ENCODE measurements around the gene SERF1A. TPM values are rescaled to one million over a fixed set of nuclear protein-coding genes. Genes with fewer than 3 reads are reported as not detected.

The SERF1A gene
- 0.22 to 3.6 TPM (median 0.95 TPM) in 5 replicates for total RNA-seq (2022; extraction: Qiagen RNA extraction)

DNA sequence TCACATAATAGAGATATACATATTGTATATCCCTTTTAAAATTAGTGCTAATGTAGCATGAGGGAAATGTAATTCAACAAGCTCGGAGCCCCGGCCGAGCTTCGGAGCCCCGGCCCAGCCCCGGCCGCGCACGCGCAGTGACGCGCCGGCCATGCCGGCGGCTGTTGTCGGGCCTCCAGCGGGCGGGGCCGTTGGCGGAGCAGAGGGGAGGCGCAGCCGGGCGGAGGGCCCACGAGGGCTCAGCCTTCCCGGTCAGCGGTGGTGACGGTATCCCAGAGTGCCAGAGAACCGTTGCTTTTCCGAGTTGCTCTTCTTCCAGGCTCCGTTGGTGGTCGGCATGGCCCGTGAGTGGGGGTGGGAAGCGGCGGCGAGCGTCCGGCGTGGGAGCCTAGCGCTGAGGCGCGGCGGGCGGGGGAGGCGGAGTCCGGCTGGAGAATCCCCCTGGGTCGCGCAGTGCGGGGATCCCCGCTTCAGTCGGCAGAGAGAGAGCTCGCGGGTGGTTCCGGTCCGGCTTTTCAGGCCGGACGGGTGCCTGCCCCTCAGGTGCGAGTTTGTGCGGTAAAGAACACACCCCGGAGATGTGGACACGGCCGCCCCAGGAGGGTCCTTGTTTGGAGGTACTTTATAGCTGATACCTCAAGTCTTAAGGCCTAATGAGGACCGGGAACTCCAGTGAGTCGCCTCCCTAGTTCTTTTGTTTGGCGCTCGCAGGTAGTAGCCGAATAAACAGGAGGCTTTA is at the start of gene SERF1A:
TSS of gene SERF1A (plus strand) at position 137 of the 739 bp plus-strand sequence. CDS start at position 338, 201 bp downstream.

Other genes with a start within 250 kb of the SERF1A start
- 48.0 to 60.4 TPM (median 56.2 TPM) in 5 replicates for gene SMN1, start 24.4 kb downstream of the SERF1A start, total RNA-seq (2022; extraction: Qiagen RNA extraction)
- 0.12 to 0.61 TPM (median 0.56 TPM) in 5 replicates for gene NAIP, start 124.7 kb downstream of the SERF1A start, total RNA-seq (2022; extraction: Qiagen RNA extraction)
- gene GTF2H2, start 167.0 kb downstream of the SERF1A start, total RNA-seq (2022; extraction: Qiagen RNA extraction) = 8.2 to 14.8 TPM (median 9.9 TPM) in 5 replicates